ENCODE results near the gene GALNT13. TPM values are rescaled to one million over a fixed set of nuclear protein-coding genes. Genes with fewer than 3 reads are reported as not detected.

Gene GALNT13
- total and polyA plus RNA-seq, 2 of the 13 experiments (the other 11 are each of a cell fraction or from before 2014, with no cell fraction given), result 1.3 to 5.0 TPM

GRCh38 chr2:154455166-154455565 lies 583.4 kb downstream of the GALNT13 start (continued):
- TF ChIP-seq ZBTB10 (CRISPR knock-in tag; IDR thresholded peaks at IDR 0.05; ENCODE audit: borderline replicate concordance) (no peak), RAD51 (IDR thresholded peaks at IDR 0.05; ENCODE audit: borderline replicate concordance) (no peak), DNMT3B (CRISPR knock-in tag; conservative IDR thresholded peaks at IDR 0.05) (no peak), NFIB (CRISPR knock-in tag; IDR thresholded peaks at IDR 0.05; ENCODE audit: borderline replicate concordance) (no peak), ZNF780A (CRISPR knock-in tag; IDR thresholded peaks at IDR 0.05) (no peak), KDM5B (CRISPR knock-in tag; IDR thresholded peaks at IDR 0.05; ENCODE audit: borderline replicate concordance) (no peak), NR2F6 (IDR thresholded peaks at IDR 0.05) (no peak), NR2F6 (CRISPR knock-in tag; IDR thresholded peaks at IDR 0.05) (no peak)
- TF ChIP-seq, protein P1, sequence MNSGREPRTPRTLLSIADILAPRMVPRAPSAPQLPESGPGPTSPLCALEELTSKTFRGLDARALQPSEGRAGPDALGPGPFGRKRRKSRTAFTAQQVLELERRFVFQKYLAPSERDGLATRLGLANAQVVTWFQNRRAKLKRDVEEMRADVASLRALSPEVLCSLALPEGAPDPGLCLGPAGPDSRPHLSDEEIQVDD (CRISPR knock-in tag; IDR thresholded peaks at IDR 0.05; ENCODE audit: borderline replicate concordance), result no peak
- TF ChIP-seq, protein P2, sequence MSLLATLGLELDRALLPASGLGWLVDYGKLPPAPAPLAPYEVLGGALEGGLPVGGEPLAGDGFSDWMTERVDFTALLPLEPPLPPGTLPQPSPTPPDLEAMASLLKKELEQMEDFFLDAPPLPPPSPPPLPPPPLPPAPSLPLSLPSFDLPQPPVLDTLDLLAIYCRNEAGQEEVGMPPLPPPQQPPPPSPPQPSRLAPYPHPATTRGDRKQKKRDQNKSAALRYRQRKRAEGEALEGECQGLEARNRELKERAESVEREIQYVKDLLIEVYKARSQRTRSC (CRISPR knock-in tag; IDR thresholded peaks at IDR 0.05; ENCODE audit: low read depth), result no peak
- TF ChIP-seq, protein P3, sequence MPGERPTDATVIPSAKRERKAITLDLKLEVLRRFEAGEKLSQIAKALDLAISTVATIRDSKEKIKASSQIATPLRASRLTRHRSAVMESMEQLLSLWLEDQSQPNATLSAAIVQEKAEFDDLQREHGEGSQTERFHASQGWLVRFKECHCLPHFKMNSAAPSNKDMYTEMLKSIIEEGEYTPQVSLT (CRISPR knock-in tag; IDR thresholded peaks at IDR 0.05; ENCODE audit: borderline replicate concordance, low read depth), result no peak
